Measurements from ENCODE around the gene SLC6A19.
"Not testable (repeated sequence)": the region's sequence is repeated elsewhere in the genome, so short reads cannot be mapped to it uniquely, and the experiment has no call there.

The SLC6A19 gene

DNA sequence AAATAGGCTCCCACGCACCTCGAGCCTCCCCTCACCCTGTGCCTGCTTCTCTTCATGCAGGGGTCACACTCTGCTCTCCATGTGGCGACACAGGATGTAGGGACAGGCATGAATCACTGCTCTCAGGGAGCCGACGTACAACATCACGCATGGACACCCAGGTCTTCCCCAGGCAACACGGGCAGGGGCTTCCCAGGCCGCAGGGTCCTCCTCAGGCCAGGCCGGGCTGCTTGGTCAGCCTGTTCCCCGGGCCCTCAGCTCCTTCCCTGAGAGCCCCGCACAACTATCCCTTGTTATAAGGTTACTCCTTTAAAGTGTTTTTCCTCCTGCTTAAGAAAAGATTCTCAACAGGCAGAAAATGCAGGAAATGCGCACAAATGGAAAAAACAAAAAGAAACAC lies 24.8 kb downstream of the SLC6A19 start:
- no peak for DNase-seq

DNA sequence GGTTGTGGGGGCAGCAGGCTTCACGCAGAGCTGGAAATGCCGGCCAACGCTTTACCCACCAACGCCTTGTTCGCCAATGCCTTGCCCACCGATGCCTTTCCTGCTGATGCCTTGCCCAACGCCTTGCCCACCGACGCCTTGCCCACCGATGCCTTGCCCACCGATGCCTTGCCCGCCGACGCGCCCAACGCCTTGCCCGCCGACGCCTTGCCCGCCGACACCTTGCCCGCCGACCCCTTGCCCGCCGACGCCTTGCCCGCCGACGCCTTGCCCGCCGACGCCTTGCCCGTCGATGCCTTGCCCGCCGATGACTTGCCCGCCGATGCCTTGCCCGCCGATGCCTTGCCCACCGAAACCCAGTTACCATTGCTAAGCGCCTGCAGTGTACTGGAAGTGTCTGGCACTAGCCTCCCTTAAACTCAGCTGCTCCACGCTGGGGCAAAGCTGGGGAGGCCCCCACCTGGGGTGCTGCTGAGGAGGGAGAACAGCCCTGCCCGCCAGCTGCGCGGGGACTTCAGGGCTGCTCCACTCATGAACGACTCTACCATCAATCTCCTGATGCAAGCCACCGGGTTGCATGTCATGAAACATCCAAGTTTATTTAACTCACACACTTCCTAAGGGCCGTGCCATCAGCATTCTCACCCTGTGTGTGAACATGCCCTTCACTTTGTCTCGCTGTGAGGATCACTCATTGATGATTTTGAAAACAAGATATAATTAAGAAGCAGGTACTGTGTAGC lies 25.6 kb downstream of the SLC6A19 start:
- no peak for DNase-seq

DNA sequence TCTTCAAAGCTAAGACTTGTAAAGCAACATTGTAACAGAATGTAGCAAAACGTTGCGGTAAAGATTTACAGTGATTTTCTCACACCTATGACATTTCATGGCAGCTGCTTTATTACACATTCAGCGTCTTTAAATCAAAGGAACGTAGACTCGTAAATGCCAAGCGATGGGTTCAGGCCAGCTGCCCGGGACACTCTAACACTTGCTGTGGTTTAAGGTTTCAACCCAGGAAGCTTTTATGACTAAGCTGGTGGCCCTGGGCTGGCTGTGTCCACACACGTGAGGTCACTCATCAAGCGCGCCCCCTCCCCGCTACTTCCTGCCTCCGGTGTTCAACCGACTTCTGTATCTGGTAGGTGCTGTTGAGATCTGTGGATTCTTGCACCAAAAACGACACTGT lies 26.3 kb downstream of the SLC6A19 start:
- DNase-seq = peak; percentile 42

DNA sequence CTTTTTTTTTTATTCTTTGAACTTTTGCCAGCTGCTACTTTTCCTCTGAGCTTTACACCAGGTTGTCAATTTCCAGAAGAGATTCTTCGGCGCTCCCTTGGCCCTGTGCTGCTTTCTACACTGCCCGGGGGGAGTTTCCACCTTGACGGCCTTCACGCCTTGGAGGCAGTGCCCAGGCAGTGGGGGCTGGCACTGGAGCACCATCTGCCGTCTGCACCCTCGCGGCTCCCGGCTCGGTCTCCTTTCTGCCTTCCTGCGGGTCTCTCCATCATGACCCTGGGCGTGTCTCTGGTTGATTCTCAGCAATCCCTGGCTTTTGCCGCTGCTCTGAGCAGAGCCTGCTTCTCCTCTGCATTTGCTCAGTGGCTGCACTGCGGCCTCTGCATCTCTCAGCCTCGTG lies 26.7 kb downstream of the SLC6A19 start:
- peak; percentile 56 for DNase-seq

DNA sequence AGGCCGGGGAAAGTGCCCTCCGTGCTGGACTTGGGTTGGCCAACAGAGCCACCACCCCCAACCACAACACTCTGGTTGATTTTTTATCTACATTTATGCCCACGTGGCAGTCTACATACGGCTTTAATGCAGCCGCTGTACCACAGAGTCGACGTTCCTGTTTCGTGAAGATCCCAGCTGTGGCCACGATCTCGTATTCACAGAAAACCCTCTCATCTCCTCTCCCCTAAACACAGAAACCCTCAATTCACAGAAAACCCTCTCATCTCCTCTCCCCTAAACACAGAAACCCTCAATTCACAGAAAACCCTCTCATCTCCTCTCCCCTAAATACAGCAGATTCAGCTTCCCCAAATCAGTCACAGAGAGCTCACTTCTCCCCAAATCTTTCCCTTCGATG lies 27.6 kb downstream of the SLC6A19 start:
- DNase-seq = not testable (repeated sequence)

DNA sequence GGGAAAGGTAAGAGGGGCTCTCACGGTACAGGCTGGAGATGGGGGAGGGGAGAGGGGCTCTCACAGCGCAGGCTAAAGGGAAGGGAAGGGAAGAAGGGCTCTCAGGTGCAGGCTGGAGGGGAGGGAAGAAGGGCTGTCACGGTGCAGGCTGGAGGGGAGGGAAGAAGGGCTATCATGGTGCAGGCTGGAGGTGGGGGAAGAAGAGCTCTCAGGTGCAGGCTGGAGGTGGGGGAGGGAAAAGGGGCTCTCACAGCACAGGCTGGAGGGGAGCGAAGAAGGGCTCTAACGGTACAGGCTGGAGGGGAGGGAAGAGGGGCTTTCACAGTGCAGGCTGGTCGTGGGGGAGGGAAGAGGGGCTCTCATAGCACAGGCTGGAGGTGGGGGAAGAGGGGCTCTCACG lies 28.4 kb downstream of the SLC6A19 start:
- DNase-seq = no peak

DNA sequence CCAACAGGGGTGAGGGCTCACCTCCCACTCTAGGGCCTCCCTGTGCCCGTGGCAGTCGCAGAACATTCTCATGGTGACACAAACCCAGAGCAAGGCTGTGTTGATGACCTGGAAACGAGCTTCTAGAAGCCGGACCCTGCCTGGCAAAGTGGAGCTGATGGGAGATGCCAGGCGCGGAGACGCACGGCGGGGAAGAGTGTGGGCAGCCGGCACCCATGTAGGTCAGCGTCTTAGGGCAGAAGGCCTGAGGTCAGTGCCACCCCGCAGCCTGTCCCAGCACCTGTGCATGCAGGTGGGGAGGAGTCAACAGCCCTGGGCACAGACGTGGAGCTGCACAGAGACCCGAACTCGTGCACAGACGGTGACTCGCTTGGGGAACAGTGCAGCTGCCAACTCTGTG lies 29.2 kb downstream of the SLC6A19 start:
- DNase-seq = no peak

DNA sequence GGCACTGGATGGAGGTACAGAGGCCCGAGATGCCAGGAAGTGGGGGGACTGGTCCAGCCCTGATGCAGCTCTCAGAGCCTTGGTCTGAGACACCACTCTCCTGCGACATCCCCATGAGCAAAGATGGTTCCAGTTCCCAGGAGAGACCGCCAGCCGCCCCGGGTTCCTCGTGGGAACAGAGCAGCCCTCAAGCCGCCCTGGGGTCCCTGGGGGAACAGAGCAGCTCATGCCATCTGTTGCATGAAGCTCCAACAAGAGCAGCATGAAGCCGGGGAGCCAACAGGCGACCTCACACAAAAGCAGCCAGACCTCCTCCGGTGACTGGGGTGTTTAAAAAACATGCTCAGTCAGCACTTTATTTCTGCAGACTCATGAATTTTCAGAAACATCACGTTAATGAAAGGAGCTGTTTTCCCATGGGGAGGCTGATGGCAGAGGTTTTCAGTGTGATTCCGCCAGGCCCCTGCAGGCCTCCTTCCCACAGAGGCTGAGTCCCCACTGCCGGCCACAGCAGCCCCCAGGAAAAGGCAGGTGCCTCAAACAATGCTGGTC lies 30.0 kb downstream of the SLC6A19 start:
- DNase-seq = peak; percentile 54

DNA sequence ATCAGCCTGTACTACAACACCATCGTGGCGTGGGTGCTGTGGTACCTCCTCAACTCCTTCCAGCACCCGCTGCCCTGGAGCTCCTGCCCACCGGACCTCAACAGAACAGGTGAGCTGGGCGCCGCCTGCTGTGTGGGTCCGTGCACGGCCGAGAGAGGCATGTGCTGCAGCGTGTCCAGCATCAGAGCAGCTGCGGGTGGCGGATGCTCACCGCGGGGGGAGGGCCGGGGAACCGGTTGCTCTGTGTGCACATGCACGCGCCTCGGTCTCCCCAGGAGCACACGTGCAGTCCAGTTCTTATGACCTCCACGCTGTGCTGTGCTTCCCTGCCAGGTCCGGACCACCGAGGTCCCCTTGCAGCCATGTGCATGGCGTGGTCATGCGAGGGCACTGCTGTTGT lies 31.4 kb downstream of the SLC6A19 start:
- no peak for DNase-seq

DNA sequence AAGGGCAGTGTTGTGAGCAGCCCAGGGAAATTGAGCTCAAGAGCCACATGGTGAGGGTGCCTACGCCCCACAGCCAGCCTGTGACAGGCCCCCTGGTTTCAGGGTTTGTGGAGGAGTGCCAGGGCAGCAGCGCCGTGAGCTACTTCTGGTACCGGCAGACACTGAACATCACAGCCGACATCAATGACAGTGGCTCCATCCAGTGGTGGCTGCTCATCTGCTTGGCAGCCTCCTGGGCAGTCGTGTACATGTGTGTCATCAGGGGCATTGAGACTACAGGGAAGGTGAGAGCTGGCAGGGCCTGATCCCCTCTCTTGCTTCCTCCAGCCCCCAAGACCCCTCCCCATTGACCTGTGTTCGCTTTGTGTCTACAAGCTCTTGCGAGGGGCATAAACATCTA lies 34.0 kb downstream of the SLC6A19 start:
- DNase-seq = no peak

DNA sequence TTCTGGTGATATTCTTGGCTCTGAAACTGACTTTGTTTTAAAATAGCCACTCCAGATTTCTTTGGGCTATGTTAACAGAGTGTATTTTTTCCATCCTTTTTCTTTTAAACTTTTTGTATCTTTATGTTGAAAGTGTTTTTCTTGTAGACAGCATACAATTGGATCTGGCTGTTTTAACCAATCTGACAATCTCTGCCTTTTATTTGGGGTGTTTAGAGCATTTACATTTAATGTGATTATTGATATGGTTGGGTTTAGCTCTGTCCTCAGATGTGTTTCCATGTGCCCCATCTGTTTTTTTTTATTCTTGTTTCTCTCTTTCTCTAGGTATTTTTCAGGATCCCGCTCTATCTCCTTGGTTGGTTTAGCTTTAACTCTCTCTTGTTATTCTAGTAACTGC lies 34.4 kb downstream of the SLC6A19 start:
- DNase-seq = no peak

DNA sequence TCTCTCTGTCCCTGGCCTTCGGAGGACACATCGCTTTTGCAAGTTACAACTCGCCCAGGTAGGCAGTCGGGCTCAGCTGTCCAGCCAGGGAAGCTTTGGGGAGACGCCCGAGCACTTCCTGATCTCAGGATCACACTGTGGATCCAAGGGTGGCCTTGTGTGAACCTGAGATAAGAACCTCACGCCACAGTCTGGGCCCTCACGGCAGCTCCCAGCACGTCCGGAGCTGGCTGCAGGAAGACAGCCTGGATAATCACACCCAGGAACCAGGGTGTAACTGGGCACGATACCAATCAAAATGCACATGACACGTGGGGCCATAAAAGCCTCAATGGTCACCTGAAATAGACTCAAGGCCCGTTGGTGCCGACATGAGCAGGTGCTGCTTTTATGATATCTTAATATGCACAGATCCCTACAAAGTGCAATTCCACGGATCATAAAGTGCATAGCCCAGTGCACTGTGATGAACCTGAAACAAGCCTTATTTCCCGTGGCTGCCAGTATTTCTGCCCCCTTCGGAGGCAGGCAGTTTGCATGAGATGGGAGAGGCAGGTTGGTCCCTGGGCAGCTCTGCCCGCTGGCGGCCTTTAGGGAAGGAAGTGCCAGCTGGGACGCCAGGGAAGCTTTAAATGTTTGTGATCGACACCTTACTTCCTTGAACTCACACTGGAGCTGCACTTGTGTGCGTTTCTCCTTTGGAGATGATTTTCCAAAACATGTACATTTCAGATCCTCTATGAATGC lies 38.3 kb downstream of the SLC6A19 start:
- DNase-seq = peak; percentile 42

DNA sequence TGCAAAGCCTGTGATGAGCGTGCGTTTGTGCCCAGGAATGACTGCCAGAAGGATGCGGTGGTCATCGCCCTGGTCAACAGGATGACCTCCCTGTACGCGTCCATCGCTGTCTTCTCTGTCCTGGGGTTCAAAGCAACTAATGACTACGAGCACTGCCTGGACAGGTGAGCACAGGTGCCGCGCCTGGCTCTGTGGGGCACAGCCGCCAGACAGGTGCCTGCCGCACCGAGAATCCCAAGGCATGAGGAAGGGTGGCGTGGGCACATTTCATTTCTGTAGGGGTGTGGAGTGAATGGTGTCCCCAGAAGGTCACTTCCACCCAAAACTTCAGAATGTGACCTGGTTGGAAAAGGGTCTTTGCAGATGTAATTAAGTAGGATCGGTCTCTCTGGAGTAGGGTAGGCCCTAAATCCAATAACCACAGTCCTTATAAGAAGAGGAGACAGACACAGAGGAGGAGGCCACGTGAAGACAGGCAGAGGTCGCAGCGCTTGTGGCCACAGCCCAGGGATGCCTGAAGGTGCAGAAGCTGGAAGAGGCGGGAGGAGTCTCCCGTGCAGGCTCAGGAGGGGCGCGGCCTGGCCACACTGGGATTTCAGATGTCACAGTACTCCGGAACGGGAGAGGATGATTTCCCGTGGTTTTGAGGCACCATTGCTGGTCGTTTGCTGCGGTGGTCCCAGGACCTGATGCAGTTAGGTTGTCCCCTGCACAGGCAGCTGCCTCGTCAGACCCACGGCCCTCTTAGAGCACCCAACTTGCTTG lies 39.3 kb downstream of the SLC6A19 start:
- no peak for DNase-seq

DNA sequence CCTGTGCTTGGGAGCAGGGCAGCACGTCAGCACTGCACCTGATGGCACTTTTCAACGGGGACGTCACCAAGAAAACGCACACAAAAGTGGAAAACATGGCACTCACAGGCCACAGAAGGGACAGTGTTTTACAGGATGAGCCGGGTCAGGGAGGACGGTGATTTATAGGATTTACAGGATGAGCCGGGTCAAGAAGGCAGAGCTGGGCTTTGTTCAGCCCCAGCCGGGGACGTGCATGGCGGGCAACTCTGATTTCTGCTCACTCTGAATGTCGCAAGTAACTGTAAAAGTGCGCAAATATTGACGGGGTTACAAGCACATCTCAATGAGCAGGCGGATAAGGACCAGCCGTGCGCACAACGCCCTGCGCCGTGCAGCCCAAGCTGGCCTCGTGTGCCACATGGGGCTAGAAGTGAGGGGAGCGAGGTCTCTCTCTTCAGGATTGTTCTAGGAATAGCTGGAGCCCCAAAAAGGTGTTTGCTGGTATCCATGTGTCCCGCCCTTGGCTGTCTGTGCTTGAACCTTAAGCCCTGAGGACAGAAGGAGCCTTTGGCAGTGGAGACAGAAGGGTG lies 40.2 kb downstream of the SLC6A19 start:
- no peak for DNase-seq

DNA sequence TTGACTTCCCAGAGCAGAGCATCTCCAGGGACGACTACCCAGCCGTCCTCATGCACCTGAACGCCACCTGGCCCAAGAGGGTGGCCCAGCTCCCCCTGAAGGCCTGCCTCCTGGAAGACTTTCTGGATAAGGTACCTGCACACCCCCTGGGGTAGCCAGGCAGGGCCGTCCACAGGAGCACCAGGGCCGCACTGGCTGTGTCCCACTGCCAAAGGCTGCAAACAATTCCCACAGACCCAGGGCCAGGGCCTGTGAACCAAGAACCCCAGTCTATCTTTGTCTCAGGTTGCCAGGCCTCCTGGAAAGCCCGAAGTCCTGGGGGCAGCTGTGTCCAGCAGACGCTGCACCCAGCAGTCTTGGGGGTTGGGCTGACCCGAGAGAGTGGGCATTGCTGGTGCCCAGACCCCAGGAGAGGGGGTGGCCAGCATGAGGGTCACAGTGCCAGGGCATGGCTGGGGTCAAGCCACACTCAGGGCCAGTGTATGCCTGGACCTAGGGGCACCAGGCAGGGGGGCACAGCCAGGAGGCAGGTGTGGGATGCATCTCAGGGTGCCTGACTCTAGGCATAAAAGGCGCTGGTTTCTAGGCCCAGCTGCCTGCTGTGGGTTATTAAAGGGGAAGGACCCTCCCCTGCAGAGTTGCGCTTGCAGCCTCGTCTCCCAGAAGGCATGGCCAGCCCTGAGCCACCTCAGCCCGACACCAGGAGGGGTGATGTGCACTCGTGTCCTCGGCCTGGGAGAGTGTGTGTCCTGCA lies 41.5 kb downstream of the SLC6A19 start:
- peak; percentile 10 for DNase-seq

DNA sequence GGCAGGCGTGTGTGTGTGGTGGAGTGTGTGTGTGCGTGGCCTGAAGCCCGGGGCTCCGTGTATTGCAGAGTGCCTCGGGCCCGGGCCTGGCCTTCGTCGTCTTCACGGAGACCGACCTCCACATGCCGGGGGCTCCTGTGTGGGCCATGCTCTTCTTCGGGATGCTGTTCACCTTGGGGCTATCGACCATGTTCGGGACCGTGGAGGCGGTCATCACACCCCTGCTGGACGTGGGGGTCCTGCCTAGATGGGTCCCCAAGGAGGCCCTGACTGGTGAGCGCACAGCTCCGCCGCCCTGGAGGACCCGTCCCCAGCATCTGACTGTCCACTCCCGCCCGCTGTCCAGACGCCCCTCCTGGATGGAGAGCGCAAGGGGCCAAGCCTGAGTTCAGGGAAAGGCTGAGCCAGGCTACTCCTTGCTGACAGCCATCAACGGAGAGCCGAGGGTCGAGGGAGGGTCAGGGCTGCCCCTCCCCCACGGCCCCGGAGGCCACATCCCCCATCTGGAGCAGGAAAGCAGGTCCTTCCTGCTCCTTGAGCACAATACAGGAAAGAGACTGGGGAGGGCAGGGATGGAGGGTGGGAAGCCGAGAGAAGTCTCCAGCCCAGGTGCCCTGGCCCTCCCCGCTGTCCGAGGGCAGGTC lies 42.2 kb downstream of the SLC6A19 start:
- no peak for DNase-seq

DNA sequence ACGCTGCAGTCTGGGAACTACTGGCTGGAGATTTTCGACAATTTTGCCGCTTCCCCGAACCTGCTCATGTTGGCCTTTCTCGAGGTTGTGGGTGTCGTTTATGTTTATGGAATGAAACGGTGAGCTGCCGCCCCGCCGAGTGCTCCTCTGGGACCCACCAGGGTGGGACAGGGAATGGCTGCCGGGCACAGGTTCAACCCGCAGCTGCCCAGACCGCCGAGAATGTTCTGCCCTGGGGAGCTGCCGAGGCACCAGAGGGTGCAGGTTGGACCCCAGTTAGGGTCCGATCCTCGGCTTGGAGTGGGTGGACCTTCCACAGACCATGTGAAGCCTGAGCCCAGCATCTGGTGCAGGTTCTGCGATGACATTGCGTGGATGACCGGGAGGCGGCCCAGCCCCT lies 42.9 kb downstream of the SLC6A19 start:
- DNase-seq = no peak

DNA sequence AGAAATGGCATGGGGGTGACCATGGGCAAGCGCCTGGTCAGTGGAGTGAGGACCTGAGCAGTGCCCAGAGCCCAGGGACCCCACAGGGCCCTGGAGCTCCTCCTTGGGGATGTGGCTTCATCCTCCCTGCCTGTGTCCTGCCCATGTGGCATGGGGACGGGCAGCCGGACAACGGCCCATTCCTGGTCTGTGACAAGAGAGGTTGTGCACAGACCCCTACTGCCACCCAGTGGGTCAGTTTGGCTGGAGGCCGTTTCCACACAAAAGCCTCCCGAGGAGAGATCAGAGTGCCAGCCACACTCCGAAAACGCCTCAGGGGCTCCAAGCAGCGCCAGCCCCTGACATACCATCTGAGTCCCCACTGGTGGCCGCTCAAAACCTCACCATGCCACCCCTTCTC lies 43.6 kb downstream of the SLC6A19 start:
- peak; percentile 11 for DNase-seq

DNA sequence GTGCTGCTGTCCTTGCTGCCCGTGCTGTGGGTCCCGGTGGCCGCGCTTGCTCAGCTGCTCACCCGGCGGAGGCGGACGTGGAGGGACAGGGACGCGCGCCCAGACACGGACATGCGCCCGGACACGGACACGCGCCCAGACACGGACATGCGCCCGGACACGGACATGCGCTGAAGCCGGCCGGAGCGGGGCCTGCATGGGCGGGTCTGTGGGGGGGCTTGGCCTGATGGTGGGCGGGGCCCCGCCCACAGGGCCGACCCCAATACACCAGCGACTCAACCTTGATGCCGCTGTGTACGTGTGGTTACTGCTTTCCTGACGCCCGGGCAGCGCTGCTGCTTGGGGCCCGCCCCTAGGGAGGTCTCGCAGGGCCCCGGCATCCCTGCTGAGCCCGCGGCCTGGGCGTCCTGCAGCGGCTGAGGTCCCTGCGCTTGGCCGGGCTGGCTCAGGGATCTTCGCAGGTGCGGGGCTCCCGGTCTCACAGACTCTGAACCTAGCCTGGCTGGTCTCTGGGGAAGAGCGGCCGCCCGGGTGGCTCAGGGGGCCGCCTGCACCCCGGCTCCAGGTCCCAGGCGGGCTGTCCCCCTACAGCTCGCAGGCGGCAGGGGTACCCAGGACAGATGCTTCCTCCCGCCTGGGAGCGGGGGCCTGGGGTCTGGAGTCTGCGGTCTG lies 44.6 kb downstream of the SLC6A19 start:
- DNase-seq = peak; percentile 64

DNA sequence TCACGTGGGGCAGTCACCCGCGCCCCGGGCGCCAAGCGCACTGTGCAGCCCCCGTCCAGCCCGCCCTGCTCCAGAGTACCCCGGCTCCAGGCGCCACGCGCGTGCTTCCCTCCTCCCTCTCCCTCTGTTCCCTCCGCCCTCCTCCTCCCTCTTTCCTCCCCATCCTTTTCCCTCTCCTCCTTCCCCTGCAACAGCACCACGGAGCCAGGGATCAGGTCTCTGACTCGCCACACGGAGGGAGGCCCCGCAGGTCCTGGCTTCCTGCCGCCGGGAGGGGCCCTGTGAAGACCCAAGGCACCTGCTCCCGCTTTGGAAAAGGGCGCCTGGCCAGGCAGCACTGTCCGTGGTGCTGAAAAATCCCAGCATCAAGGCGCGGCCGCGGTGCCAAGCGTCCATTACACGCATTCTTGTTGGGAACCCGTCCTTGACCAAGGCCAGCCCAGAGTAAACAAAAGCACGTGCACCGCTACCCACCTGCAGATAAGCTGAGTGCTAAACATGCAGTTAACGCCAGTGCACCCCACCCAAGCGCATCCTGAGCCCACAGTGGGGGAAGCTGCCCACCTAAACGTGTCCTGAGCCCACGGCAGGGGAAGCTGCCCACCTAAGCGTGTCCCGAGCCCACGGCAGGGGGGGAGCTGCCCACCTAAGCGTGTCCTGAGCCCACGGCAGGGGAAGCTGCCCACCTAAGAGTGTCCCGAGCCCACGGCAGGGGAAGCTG lies 45.5 kb downstream of the SLC6A19 start:
- peak; percentile 80 for DNase-seq

DNA sequence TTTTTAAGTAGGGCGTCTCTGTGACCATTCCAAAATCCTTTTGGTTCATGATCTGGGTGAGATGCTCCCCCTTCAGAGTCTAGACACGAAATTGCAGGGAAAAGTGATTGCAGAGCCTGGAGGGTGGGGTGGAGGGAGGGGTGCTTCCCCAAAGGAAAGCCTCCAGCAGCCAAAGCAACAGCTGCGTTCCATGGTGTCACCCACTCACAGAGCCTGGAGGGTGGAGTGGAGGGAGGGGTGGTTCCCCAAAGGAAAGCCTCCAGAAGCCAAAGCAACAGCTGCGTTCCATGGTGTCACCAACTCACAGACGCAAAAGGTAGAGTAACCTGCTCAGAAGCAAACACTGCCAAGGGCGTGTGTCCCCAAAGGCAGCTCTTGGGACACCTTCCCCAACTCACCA lies 46.4 kb downstream of the SLC6A19 start:
- DNase-seq = peak; percentile 53
